NCI-H69 (cell line): Measurements from ENCODE around the gene DENND1A.
"Not testable (repeated sequence)": the region's sequence is repeated elsewhere in the genome, so short reads cannot be mapped to it uniquely, and the experiment has no call there.

Source experiments
- DNase-seq: peaks from one replicate; lab custom pipeline; 2025; lab: John Stamatoyannopoulos, UW

The DENND1A gene

GRCh38 chr9:123728571-123728970 is 201.4 kb downstream of the DENND1A start:
- DNase-seq: not testable (repeated sequence)

DNA sequence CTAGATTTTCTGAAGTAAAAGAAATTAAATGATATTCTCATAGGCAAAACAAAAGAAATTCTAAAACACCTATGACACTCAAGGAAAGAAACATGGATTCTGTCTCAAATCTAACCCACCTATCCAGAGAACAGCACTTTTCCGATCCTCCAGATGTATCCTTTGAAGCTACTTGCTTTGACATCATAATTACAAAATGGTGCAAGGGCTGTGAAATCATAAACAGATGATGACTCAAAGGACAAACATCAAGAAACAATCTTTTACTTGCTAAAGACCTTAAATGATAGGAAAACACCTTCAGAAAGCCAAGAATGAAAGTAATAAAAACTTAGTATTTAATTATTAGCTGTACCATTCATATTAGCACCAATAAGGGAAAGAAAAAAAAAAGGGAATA is 202.6 kb downstream of the DENND1A start:
- DNase-seq: no peak

GRCh38 chr9:123725389-123725788 is 204.5 kb downstream of the DENND1A start:
- DNase-seq: no peak

- peak; percentile 52 for DNase-seq
These were observed 205.6 kb downstream of the DENND1A start for GRCh38 chr9:123724211-123724796.

DNA sequence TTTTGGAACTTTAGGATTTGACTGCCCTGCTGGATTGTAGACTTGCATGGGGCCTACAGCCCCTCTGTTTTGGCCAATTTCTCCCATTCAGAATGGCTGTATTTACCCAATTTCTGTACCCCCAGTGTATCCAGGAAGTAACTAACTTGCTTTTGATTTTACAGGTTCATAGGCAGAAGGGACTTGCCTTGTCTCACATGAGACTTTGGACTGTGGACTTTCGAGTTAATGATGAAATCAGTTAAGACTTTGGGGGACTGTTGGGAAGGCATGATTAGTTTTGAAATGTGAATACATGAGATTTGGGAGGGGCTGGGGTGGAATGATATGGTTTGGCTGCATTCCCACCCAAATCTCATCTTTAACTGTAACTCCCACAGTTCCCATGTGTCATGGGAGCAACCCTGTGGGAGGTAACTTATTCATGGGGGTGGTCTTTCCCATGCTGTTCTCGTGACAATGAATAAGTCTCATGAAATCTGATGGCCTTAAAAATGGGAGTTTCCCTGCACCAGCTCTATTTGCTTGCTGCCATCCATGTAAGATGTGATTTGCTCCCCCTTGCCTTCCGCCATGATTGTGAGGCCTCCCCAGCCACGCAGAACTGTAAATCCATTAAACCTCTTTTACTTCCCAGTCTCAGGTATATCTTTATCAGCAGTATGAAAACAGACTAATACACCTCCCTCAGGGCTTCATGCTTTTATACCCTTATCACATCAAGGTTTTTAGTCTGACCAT is 206.6 kb downstream of the DENND1A start:
- no peak for DNase-seq

- no peak for DNase-seq
These were observed 207.5 kb downstream of the DENND1A start for GRCh38 chr9:123722378-123722777.

GRCh38 chr9:123718188-123718587 is 211.7 kb downstream of the DENND1A start:
- DNase-seq: peak; percentile 89

GRCh38 chr9:123717581-123718175 is 212.2 kb downstream of the DENND1A start:
- DNase-seq: no peak

- no peak for DNase-seq
These were observed 213.5 kb downstream of the DENND1A start for GRCh38 chr9:123716339-123716945.

- DNase-seq: no peak
These were observed 214.7 kb downstream of the DENND1A start for GRCh38 chr9:123715258-123715657.

DNA sequence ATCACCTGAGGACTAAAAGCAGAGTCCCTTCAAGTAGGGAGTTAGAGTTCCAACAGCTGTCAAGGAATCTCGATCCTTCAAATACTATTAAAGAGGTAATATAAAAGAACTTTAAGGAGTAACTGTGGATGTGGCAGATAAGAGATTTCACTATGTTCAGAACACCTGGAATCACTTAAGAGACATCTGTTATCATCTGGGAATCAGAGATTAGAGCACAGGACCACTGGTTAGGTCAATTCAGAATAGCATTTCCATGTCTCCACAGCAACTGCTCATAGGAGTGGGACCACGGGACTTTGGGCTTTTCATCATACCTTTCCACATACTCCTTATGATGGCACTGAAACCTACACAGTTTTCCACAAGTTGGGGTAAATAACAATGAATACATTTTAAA is 216.6 kb downstream of the DENND1A start:
- DNase-seq: no peak

DNA sequence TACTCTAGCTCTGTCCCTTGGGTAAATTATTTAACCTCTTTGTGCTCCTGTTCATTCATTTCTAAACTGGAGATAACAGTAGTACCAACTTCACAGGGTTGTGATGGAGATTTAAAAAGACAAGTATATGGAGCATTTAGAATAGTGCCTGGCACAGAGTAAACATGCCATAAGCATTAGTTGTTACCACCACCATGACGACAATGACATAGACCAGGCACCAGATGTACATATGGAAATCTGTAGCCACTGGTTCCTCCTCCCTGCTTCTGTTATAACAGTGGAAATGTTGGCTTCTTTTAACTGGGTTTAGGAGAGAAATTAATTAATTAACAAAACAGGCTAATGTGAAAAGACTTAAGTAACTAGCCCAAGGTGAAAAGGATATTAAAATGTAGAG is 217.5 kb downstream of the DENND1A start:
- DNase-seq: no peak

DNA sequence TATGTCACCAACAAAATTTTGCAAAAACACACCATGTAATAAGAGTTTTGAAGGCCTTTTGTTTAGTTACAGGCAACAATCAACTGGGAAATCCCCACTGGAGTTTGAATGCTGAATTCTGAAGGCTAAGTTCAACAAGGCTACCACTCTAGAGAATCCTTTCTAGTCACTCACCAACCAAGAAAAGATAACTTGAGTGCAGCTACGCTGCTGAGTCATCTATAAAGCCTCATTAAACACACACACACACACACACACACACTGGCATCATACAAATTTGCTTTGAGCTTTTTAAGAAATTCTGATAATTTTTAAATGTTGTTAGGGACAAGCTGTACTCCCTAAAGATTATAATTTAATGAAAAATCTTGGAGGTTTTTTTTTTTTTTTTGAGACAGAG is 219.6 kb downstream of the DENND1A start:
- DNase-seq: no peak

DNA sequence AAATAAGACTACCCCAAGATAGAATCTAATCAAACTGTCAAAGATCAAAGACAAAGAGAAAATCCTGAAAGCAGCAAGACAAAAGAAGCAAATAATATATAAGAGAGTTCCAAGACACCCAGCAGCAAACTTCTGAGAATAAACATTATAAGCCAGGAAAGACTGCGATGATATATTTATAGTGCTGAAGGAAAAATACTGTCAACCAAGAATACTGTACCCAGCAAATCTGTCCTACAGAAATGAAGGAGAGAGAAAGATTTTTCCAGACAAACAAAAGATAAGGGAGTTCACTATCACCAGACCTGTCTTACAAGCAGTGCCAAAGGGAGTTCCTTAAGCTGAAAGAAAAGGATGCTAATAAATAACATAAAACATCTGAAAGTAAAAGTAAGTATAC is 227.4 kb downstream of the DENND1A start:
- no peak for DNase-seq

DNA sequence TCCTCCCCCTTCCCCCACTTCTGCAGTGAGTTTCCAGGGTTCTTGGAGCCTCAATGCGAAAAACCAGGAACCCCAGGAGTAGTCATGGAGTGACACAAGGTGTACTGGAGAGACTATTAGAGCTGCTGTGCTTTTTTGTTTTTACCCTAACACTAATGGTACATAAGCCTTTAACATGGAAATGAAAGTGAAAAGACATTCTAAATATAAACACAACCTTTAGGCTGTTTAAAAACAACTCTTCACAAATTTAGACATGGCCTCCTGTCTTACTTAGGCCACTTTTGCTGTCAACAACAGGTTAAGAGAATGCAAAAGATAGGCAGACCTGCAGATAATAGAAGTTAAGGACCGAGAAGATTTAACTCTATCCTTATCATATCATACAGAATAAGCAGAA is 232.2 kb downstream of the DENND1A start:
- no peak for DNase-seq

GRCh38 chr9:123696476-123696875 is 233.4 kb downstream of the DENND1A start:
- DNase-seq: no peak

GRCh38 chr9:123695386-123695785 is 234.5 kb downstream of the DENND1A start:
- no peak for DNase-seq

GRCh38 chr9:123691765-123692303 is 238.1 kb downstream of the DENND1A start:
- DNase-seq: no peak

GRCh38 chr9:123689701-123690428 is 240.1 kb downstream of the DENND1A start:
- DNase-seq: peak; percentile 51

DNA sequence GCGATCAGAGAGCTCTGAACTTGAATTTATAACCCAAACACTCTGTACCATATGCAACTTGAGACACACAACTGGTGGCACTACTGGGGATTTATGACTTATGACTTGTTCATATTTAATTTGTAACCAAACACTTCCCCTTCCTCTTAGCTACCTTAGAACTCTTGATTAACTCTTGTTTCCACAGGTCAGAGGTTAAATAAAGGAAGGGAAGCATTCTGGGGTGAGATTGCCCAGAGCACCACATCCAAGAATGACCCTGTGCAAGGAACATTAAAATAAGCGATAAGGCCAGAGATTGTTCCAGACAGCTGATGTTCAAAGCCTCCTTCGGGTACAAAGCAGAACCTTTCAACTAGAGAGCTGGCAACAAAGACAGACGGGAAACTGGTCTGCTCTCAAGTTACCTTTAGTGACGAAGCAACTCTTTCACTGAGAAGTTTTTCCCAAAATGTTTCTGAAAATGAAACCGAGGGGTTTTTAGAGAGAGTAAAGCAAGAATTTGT is 242.6 kb downstream of the DENND1A start:
- DNase-seq: peak; percentile 94

GRCh38 chr9:123686829-123687192 is 243.1 kb downstream of the DENND1A start:
- peak; percentile 82 for DNase-seq
